CD4-positive, alpha-beta T cell treated with Interferon alpha-2 for 1 hour (primary cell): Measurements from ENCODE around the gene WIZ.

ENCODE experiments used
- DNase-seq, 2 donors: peaks; one replicate each; pipeline ENCODE4 v3.0.0-alpha.2; 2020 to 2022

Gene WIZ

GRCh38 chr19:15443838-15444237, 5.9 kb downstream of the WIZ start:
- no peak for DNase-seq

- no peak for DNase-seq
Measured at GRCh38 chr19:15443325-15443724, 6.4 kb downstream of the WIZ start.

GRCh38 chr19:15442142-15442920, 7.4 kb downstream of the WIZ start:
- DNase-seq: no peak

- no peak for DNase-seq
Measured at GRCh38 chr19:15441317-15441716, 8.4 kb downstream of the WIZ start.

- no peak for DNase-seq
Measured at GRCh38 chr19:15439821-15440641, 9.7 kb downstream of the WIZ start.

GRCh38 chr19:15439078-15439799, 10.5 kb downstream of the WIZ start:
- no peak for DNase-seq

- DNase-seq: no peak
Measured at GRCh38 chr19:15438577-15438976, 11.2 kb downstream of the WIZ start.

- no peak for DNase-seq
Measured at GRCh38 chr19:15438124-15438496, 11.6 kb downstream of the WIZ start.

- no peak for DNase-seq
Measured at GRCh38 chr19:15437355-15438123, 12.2 kb downstream of the WIZ start.

GRCh38 chr19:15436826-15437110, 13.0 kb downstream of the WIZ start:
- DNase-seq: no peak

GRCh38 chr19:15436012-15436825, 13.5 kb downstream of the WIZ start:
- DNase-seq: no peak

GRCh38 chr19:15433519-15434069, 16.2 kb downstream of the WIZ start:
- DNase-seq: no peak

GRCh38 chr19:15432629-15433518, 16.9 kb downstream of the WIZ start:
- DNase-seq: peak; percentile 88 to 94

- no peak for DNase-seq
Measured at GRCh38 chr19:15432018-15432494, 17.7 kb downstream of the WIZ start.

GRCh38 chr19:15431396-15432017, 18.2 kb downstream of the WIZ start:
- DNase-seq: no peak

GRCh38 chr19:15430526-15431120, 19.1 kb downstream of the WIZ start:
- no peak for DNase-seq

GRCh38 chr19:15429825-15430467, 19.8 kb downstream of the WIZ start:
- no peak for DNase-seq

GRCh38 chr19:15428956-15429824, 20.6 kb downstream of the WIZ start:
- no peak for DNase-seq
